NCI-H2227 (cell line): Measurements from ENCODE around the gene DCHS2.

Source experiments
- DNase-seq: peaks from one replicate; lab custom pipeline; 2025; ENCODE audit not compliant: unreplicated experiment; lab: John Stamatoyannopoulos, UW

Gene DCHS2

GRCh38 chr4:154452798-154453346, 38.7 kb downstream of the DCHS2 start:
- no peak for DNase-seq

- no peak for DNase-seq
Observed at GRCh38 chr4:154450966-154451365, 40.6 kb downstream of the DCHS2 start.

- no peak for DNase-seq
Observed at GRCh38 chr4:154444958-154445357, 46.6 kb downstream of the DCHS2 start.

- DNase-seq: no peak
Observed at GRCh38 chr4:154441982-154442381, 49.6 kb downstream of the DCHS2 start.

- no peak for DNase-seq
Observed at GRCh38 chr4:154441124-154441523, 50.5 kb downstream of the DCHS2 start.

- no peak for DNase-seq
Observed at GRCh38 chr4:154439224-154439623, 52.4 kb downstream of the DCHS2 start.

GRCh38 chr4:154435895-154436294, 55.7 kb downstream of the DCHS2 start:
- DNase-seq: no peak

- no peak for DNase-seq
Observed at GRCh38 chr4:154433543-154433942, 58.1 kb downstream of the DCHS2 start.

GRCh38 chr4:154429176-154429575, 62.4 kb downstream of the DCHS2 start:
- no peak for DNase-seq

GRCh38 chr4:154427149-154427548, 64.5 kb downstream of the DCHS2 start:
- no peak for DNase-seq

- peak; percentile 7 for DNase-seq
Observed at GRCh38 chr4:154425514-154425913, 66.1 kb downstream of the DCHS2 start.

GRCh38 chr4:154424810-154425484, 66.7 kb downstream of the DCHS2 start:
- no peak for DNase-seq

- DNase-seq: no peak
Observed at GRCh38 chr4:154422152-154422551, 69.4 kb downstream of the DCHS2 start.

- no peak for DNase-seq
Observed at GRCh38 chr4:154421618-154422017, 70.0 kb downstream of the DCHS2 start.

GRCh38 chr4:154417373-154417673, 74.3 kb downstream of the DCHS2 start:
- no peak for DNase-seq

- DNase-seq: peak; percentile 7
Observed at GRCh38 chr4:154416190-154416547, 75.4 kb downstream of the DCHS2 start.

GRCh38 chr4:154415313-154415712, 76.3 kb downstream of the DCHS2 start:
- no peak for DNase-seq

- DNase-seq: no peak
Observed at GRCh38 chr4:154414796-154415195, 76.8 kb downstream of the DCHS2 start.

GRCh38 chr4:154414371-154414770, 77.2 kb downstream of the DCHS2 start:
- no peak for DNase-seq

GRCh38 chr4:154407443-154407842, 84.2 kb downstream of the DCHS2 start:
- no peak for DNase-seq

- DNase-seq: no peak
Observed at GRCh38 chr4:154406018-154406795, 85.4 kb downstream of the DCHS2 start.

GRCh38 chr4:154399259-154399974, 92.2 kb downstream of the DCHS2 start:
- peak; percentile 50 for DNase-seq
